HCT116 (cell line): Measurements from ENCODE around the gene IFIT3. TPM values are rescaled to one million over a fixed set of nuclear protein-coding genes. Genes with fewer than 3 reads are reported as not detected.

ENCODE experiments used
- ATAC-seq: fragments of 200-7000 bp; cut with Tn5 transposase; 2 replicates; pipeline ENCODE4 v1.9.1; 2020; ENCODE audit warnings: mild to moderate bottlenecking, moderate library complexity
- BruUV-seq: library from RNA; stranded (reverse); fragments of 400-500 nt; replicated peaks from 2 replicates; lab custom pipeline; 2021; lab: Mats Ljungman, UMichigan
- CTCF ChIA-PET: fragments of 300-600 bp; sonication (Branson Sonifier 250); formaldehyde crosslinking; loops from one replicate; lab custom pipeline; 2021; ENCODE audit warnings: antibody characterized with exemption; lab: Charles Lee
- POLR2A ChIA-PET: fragments of 300-600, 350-600 bp; sonication (Branson Sonifier 250); formaldehyde crosslinking; loops from one replicate; lab custom pipeline; 2021; ENCODE audit warnings: antibody characterized with exemption; lab: Charles Lee
- RAD21 ChIA-PET, 2 experiments: fragments of 300-600 bp; sonication (Branson Sonifier 250); formaldehyde crosslinking; loops; one replicate each; lab custom pipeline; 2023; ENCODE audit warnings: low total read pairs in 2 of 2; ENCODE audit not compliant: uncharacterized antibody in 2 of 2, unreplicated experiment in 2 of 2, low non-redundant PET in 1 of 2; lab: Charles Lee
- DNase-seq: peaks from one replicate; pipeline ENCODE4 v3.0.0-alpha.2; 2010; ENCODE audit warnings: low read depth, low spot score
- H2AFZ ChIP-seq: fragments of 200-600 bp; shearing (Covaris generic), sonication (generic); 2 replicates; pipeline ENCODE4 v1.6.1; 2017; ENCODE audit warnings: low read depth, mixed run types, mixed read lengths, antibody characterized with exemption, low read length; ENCODE audit not compliant: poor library complexity, severe bottlenecking
- H3K27ac ChIP-seq: 2 replicates; pipeline ENCODE4 v1.5.1; 2012; ENCODE audit warnings: low read depth, low read length
- H3K27me3 ChIP-seq: fragments of 200-600 bp; sonication (generic); 2 replicates; pipeline ENCODE4 v1.6.1; 2016; ENCODE audit warnings: mixed run types, low read length, mixed read lengths; ENCODE audit not compliant: insufficient read depth
- H3K36me3 ChIP-seq, 2 experiments: fragments of 200-500 bp in 1 of 2; fragments of 200-600 bp in 1 of 2; sonication (Bioruptor generic) in 1 of 2; sonication (generic) in 1 of 2; 2 replicates each; pipeline versions ENCODE4 v1.5.1 to v1.6.1; 2014 to 2016; ENCODE audit warnings: low read length in 2 of 2, inconsistent platforms in 1 of 2, mixed read lengths in 1 of 2, mixed run types in 1 of 2; ENCODE audit not compliant: insufficient read depth in 2 of 2, control insufficient read depth in 1 of 2
- H3K4me1 ChIP-seq, 2 experiments: fragments of 200-600 bp in 1 of 2; sonication (generic) in 1 of 2; 2 replicates each; pipeline versions ENCODE4 v1.5.1 to v1.6.1; 2012 to 2017; ENCODE audit warnings: low read length in 2 of 2, inconsistent platforms in 1 of 2, mild to moderate bottlenecking in 1 of 2, mixed read lengths in 1 of 2, mixed run types in 1 of 2, moderate library complexity in 1 of 2; ENCODE audit not compliant: insufficient read depth in 2 of 2, control insufficient read depth in 1 of 2
- H3K4me2 ChIP-seq: fragments of 200-600 bp; sonication (generic); 2 replicates; pipeline ENCODE4 v1.6.1; 2017; ENCODE audit warnings: mixed run types, low read length, mixed read lengths
- H3K4me3 ChIP-seq, 2 experiments: fragments of 200-600 bp in 1 of 2; sonication (generic) in 1 of 2; replicated peaks in 1 of 2; 2 replicates each; pipeline ENCODE4 v1.5.1; 2011 to 2016; ENCODE audit warnings: low read length in 2 of 2, control low read depth in 1 of 2, low read depth in 1 of 2, mild to moderate bottlenecking in 1 of 2, mixed read lengths in 1 of 2, mixed run types in 1 of 2
- H3K79me2 ChIP-seq: fragments of 200-600 bp; sonication (generic); 2 replicates; pipeline ENCODE4 v1.6.1; 2017; ENCODE audit warnings: mild to moderate bottlenecking, mixed run types, low read length, moderate library complexity, mixed read lengths; ENCODE audit not compliant: insufficient read depth
- H3K9ac ChIP-seq: fragments of 200-600 bp; sonication (generic); 2 replicates; pipeline ENCODE4 v1.6.1; 2016; ENCODE audit warnings: low read length, mixed read lengths
- H3K9me2 ChIP-seq: fragments of 200-600 bp; sonication (generic), shearing (Covaris generic); 2 replicates; pipeline ENCODE4 v1.6.1; 2017; ENCODE audit warnings: mixed run types, mild to moderate bottlenecking, moderate library complexity; ENCODE audit not compliant: insufficient read depth
- H3K9me3 ChIP-seq, 2 experiments: fragments of 200-500 bp in 1 of 2; fragments of 200-600 bp in 1 of 2; sonication (Bioruptor generic) in 1 of 2; sonication (generic) in 1 of 2; 2 replicates each; pipeline ENCODE4 v1.6.1; 2014 to 2017; ENCODE audit warnings: low read length in 2 of 2, mixed read lengths in 2 of 2, inconsistent platforms in 1 of 2, low read depth in 1 of 2, mild to moderate bottlenecking in 1 of 2, mixed run types in 1 of 2, moderate library complexity in 1 of 2; ENCODE audit not compliant: control insufficient read depth in 1 of 2, insufficient read depth in 1 of 2
- H4K20me1 ChIP-seq: fragments of 200-600 bp; sonication (generic), shearing (Covaris generic); 2 replicates; pipeline ENCODE4 v1.6.1; 2017; ENCODE audit warnings: mixed run types, mild to moderate bottlenecking, moderate library complexity; ENCODE audit not compliant: insufficient read depth
- CBX3 ChIP-seq: IDR thresholded peaks from 2 replicates; pipeline ENCODE4 v1.6.1; 2012; ENCODE audit warnings: low read depth
- ELF1 ChIP-seq: IDR thresholded peaks from 2 replicates; pipeline ENCODE4 v1.6.1; 2012; ENCODE audit warnings: low read depth, borderline replicate concordance
- JUND ChIP-seq: IDR thresholded peaks from 2 replicates; pipeline ENCODE4 v1.6.1; 2012
- POLR2AphosphoS5 ChIP-seq: IDR thresholded peaks from 2 replicates; pipeline ENCODE4 v1.6.1; 2011; ENCODE audit warnings: mild to moderate bottlenecking, low read depth, low read length, moderate library complexity
- SRF ChIP-seq: IDR thresholded peaks from 2 replicates; pipeline ENCODE4 v1.6.1; 2012; ENCODE audit warnings: low read depth
- YY1 ChIP-seq: IDR thresholded peaks from 2 replicates; pipeline ENCODE4 v1.6.1; 2011; ENCODE audit warnings: low read length, low read depth, moderate library complexity, mild to moderate bottlenecking; ENCODE audit not compliant: insufficient replicate concordance; ENCODE audit errors: extremely low read depth
- intact Hi-C: fragments of 100-400 bp; cut with micrococcal nuclease; formaldehyde crosslinking; loops from 2 replicates; pipeline ENCODE4 v1.10.0; 2022
- total RNA-seq: library from RNA; stranded (reverse); gene quantifications from one replicate; pipeline ENCODE4 v1.2.1, GENCODE V29; 2021; ENCODE audit not compliant: unreplicated experiment
- TF ChIP-seq, protein P1 (sequence below): IDR thresholded peaks from 2 replicates; pipeline ENCODE4 v1.6.1; 2011; ENCODE audit warnings: mild to moderate bottlenecking, low read length, moderate library complexity; ENCODE audit not compliant: insufficient replicate concordance; ENCODE audit errors: extremely low read depth
- TF ChIP-seq, protein P2 (sequence below): IDR thresholded peaks from 2 replicates; pipeline ENCODE4 v1.6.1; 2012
- TF ChIP-seq, protein P3 (sequence below), 3 experiments: fragments of 200-600 bp in 1 of 3; sonication (generic) in 1 of 3; IDR thresholded peaks in 2 of 3; conservative IDR thresholded peaks in 1 of 3; 2 replicates each; pipeline ENCODE4 v1.5.1; 2012 to 2017; ENCODE audit warnings: low read depth in 2 of 3, low read length in 2 of 3, antibody characterized with exemption in 1 of 3, borderline replicate concordance in 1 of 3, control low read depth in 1 of 3, mild to moderate bottlenecking in 1 of 3, mixed read lengths in 1 of 3, mixed run types in 1 of 3, moderate library complexity in 1 of 3; ENCODE audit not compliant: insufficient read depth in 1 of 3

The IFIT3 gene
- total RNA-seq, 1 experiment from 2014 or later = 1.1 TPM

DNA sequence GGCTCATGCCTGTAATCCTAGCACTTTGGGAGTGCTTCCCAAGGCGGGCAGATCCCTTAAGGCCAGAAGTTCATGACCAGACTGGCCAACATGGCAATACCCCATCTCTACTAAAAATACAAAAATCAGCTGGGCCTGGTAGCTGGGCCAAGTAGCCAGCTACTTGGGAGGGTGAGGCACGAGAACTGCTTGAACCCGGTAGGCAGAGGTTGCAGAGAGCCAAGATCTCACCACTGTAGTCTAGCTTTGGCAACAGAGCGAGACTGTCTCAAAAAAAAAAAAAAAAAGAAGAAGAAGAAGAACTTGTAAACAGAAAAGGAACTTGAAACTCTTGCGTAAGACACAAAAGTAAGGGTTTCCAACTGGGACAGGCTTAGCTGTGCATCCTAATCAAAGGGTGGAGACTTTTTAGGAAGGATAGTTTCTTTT lies 31.6 kb upstream of the IFIT3 start (continued):
- no peak for TF ChIP-seq SRF
- TF ChIP-seq, protein P1, sequence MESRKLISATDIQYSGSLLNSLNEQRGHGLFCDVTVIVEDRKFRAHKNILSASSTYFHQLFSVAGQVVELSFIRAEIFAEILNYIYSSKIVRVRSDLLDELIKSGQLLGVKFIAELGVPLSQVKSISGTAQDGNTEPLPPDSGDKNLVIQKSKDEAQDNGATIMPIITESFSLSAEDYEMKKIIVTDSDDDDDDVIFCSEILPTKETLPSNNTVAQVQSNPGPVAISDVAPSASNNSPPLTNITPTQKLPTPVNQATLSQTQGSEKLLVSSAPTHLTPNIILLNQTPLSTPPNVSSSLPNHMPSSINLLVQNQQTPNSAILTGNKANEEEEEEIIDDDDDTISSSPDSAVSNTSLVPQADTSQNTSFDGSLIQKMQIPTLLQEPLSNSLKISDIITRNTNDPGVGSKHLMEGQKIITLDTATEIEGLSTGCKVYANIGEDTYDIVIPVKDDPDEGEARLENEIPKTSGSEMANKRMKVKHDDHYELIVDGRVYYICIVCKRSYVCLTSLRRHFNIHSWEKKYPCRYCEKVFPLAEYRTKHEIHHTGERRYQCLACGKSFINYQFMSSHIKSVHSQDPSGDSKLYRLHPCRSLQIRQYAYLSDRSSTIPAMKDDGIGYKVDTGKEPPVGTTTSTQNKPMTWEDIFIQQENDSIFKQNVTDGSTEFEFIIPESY = no peak

DNA sequence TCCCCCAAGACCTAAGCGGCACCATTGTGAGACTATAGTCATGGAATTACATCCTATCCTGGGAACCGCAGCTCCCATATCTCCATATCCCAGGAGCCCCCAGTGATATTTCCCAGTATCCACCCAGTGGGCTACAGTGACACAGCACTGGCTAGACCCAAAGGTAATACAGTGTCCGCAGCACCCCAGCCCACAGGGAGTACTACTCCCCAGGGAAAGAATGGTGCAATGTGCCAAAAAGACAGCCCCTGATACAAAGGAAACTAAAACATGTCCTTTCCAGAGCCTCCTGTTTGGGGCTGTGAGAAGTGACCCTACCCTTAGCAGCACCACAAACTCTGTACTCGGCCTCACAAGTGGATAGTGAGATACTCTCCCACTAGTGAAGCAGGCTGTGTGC lies 30.4 kb upstream of the IFIT3 start:
- Histone ChIP-seq H3K9me3 (no peaks in the 10 kb centered on the region), H3K27ac (no peak overlapping the region), H3K36me3 (no peaks in the 10 kb centered on the region), H3K79me2 (no peaks in the 10 kb centered on the region), H3K4me1 (peaks cover 0 to 13% of the 10 kb centered on the region in 2 experiments; a peak in 2 of 4 replicates), H3K4me2 (no peak overlapping the region), H4K20me1 (no peaks in the 10 kb centered on the region), H2AFZ (no peak overlapping the region), H3K4me3 (no peak overlapping the region), H3K27me3 (no peaks in the 10 kb centered on the region), H3K9me2 (no peaks in the 10 kb centered on the region), H3K9ac (no peak overlapping the region)
- ATAC-seq (no peak), DNase-seq (no peak)
- ChIA-PET POLR2A (no interaction called here), CTCF (interaction anchor here (0.6 kb wide), 1 partner anchor 38 kb away, joined by 3 read pairs; no protein-coding TSS in a partner anchor), RAD21 (no interaction called here)
- BruUV-seq = no TSS peak
- TF ChIP-seq, protein P2, sequence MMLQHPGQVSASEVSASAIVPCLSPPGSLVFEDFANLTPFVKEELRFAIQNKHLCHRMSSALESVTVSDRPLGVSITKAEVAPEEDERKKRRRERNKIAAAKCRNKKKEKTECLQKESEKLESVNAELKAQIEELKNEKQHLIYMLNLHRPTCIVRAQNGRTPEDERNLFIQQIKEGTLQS = no peak
- TF ChIP-seq ELF1 = no peak
- TF ChIP-seq YY1 = no peak
- no peak for TF ChIP-seq JUND
- TF ChIP-seq, protein P1 = no peak
- no peak for TF ChIP-seq SRF
- no peak for TF ChIP-seq CBX3
- no peak for TF ChIP-seq POLR2AphosphoS5
- TF ChIP-seq, protein P3, sequence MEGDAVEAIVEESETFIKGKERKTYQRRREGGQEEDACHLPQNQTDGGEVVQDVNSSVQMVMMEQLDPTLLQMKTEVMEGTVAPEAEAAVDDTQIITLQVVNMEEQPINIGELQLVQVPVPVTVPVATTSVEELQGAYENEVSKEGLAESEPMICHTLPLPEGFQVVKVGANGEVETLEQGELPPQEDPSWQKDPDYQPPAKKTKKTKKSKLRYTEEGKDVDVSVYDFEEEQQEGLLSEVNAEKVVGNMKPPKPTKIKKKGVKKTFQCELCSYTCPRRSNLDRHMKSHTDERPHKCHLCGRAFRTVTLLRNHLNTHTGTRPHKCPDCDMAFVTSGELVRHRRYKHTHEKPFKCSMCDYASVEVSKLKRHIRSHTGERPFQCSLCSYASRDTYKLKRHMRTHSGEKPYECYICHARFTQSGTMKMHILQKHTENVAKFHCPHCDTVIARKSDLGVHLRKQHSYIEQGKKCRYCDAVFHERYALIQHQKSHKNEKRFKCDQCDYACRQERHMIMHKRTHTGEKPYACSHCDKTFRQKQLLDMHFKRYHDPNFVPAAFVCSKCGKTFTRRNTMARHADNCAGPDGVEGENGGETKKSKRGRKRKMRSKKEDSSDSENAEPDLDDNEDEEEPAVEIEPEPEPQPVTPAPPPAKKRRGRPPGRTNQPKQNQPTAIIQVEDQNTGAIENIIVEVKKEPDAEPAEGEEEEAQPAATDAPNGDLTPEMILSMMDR (IDR thresholded peaks at IDR 0.05 in 2 of 3, conservative IDR thresholded peaks at IDR 0.05 in 1 of 3; ENCODE audit: borderline replicate concordance in 1 of 3, insufficient read depth in 1 of 3, low read depth in 2 of 3, low read length in 2 of 3) = no peak
- intact Hi-C loops = no loop called here
